Stimulated activated effector memory CD8-positive, alpha-beta T cell treated with anti-CD3 and anti-CD28 coated beads, Interleukin-12 subunit alpha, Interleukin-12 subunit beta, amount 100 ng/mL, for 72 hours (primary cell): Measurements from ENCODE around the gene CWC27.

Experiments used
- ATAC-seq: fragments of 150-1000 bp; cut with Tn5 transposase; 2 replicates; pipeline ENCODE4 v1.10.0; 2021
- DNase-seq, 2 donors: peaks; one replicate each; pipeline ENCODE4 v3.0.0; 2021 to 2022; ENCODE audit warnings: low spot score in 2 of 2
- H3K27ac Mint-ChIP-seq: one replicate; pipeline ENCODE4 v1.8.0; 2022; ENCODE audit warnings: mild to moderate bottlenecking, mixed read lengths
- H3K36me3 Mint-ChIP-seq: one replicate; pipeline ENCODE4 v1.8.0; 2022; ENCODE audit warnings: mild to moderate bottlenecking, mixed read lengths
- H3K4me1 Mint-ChIP-seq: one replicate; pipeline ENCODE4 v1.8.0; 2022; ENCODE audit warnings: mixed read lengths
- H3K4me3 Mint-ChIP-seq: one replicate; pipeline ENCODE4 v1.8.0; 2022; ENCODE audit warnings: mild to moderate bottlenecking, mixed read lengths
- H3K9me3 Mint-ChIP-seq: one replicate; pipeline ENCODE4 v1.8.0; 2022; ENCODE audit warnings: mixed read lengths

Gene CWC27

DNA sequence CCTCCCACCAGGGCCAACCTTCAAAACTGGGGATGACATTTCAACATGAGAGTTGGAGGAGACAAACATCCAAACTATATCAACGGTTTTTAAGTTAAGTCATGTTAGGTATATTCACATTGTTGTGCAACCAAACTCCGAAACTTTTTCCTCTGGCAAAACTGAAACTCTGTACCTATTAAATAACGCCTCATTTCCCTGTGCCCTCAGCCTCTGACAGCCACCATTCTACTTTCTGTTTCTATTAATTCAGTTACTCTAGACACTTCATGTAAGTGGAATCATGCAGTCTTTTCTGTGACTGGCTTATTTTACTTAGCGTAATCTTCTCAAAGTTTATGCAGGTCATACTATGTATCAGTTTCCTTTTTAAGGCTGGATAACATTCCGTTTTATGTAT, 85.0 kb downstream of the CWC27 start:
- H3K9me3 Mint-ChIP-seq, result no peaks in the 10 kb centered on the region
- H3K4me1 Mint-ChIP-seq, result no peaks in the 10 kb centered on the region
- DNase-seq, result no peak
- no peak for ATAC-seq
- no peak overlapping the region for H3K27ac Mint-ChIP-seq
- H3K36me3 Mint-ChIP-seq, result no peaks in the 10 kb centered on the region
- H3K4me3 Mint-ChIP-seq, result no peak overlapping the region

- Mint-ChIP-seq H3K4me3 (no peak overlapping the region), H3K9me3 (no peaks in the 10 kb centered on the region), H3K27ac (no peak overlapping the region), H3K4me1 (no peaks in the 10 kb centered on the region), H3K36me3 (no peaks in the 10 kb centered on the region)
- no peak for ATAC-seq
- DNase-seq, result no peak
Observed at GRCh38 chr5:64854855-64855254, 86.1 kb downstream of the CWC27 start.

- no peak for DNase-seq
- no peak for ATAC-seq
- no peaks in the 10 kb centered on the region for H3K36me3 Mint-ChIP-seq
- H3K27ac Mint-ChIP-seq, result no peak overlapping the region
- no peaks in the 10 kb centered on the region for H3K4me1 Mint-ChIP-seq
- no peak overlapping the region for H3K4me3 Mint-ChIP-seq
- H3K9me3 Mint-ChIP-seq, result no peaks in the 10 kb centered on the region
Observed at GRCh38 chr5:64859881-64860280, 91.2 kb downstream of the CWC27 start.

DNA sequence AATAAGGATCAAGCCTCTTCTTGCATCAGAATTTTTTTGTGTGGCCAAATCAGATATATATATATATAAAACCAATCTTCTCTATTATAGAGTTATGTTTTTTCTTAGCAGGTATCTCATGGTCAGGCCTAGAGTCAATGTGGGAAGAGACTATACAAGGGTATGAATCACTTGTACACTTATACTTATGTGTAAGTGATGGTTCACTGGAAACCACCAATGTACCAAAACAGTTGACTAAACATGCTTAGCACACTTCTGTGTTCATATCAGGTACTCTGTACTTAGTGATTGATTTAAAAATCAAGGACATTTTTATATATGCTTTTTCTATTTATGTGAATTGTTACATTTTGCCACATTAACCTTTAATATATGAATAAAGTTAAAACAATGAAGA, 92.6 kb downstream of the CWC27 start:
- Mint-ChIP-seq H3K27ac (no peak overlapping the region), H3K9me3 (no peaks in the 10 kb centered on the region), H3K4me3 (no peak overlapping the region), H3K36me3 (no peaks in the 10 kb centered on the region), H3K4me1 (no peaks in the 10 kb centered on the region)
- ATAC-seq, result peak; percentile 92
- no peak for DNase-seq

GRCh38 chr5:64864171-64864570, 95.4 kb downstream of the CWC27 start:
- DNase-seq (no peak), ATAC-seq (no peak)
- no peaks in the 10 kb centered on the region for H3K36me3 Mint-ChIP-seq
- H3K9me3 Mint-ChIP-seq, result no peaks in the 10 kb centered on the region
- H3K4me3 Mint-ChIP-seq, result no peak overlapping the region
- no peak overlapping the region for H3K27ac Mint-ChIP-seq
- no peaks in the 10 kb centered on the region for H3K4me1 Mint-ChIP-seq

GRCh38 chr5:64865662-64866061, 96.9 kb downstream of the CWC27 start:
- H3K4me3 Mint-ChIP-seq, result no peak overlapping the region
- no peak overlapping the region for H3K27ac Mint-ChIP-seq
- ATAC-seq, result no peak
- H3K9me3 Mint-ChIP-seq, result no peaks in the 10 kb centered on the region
- H3K36me3 Mint-ChIP-seq, result no peaks in the 10 kb centered on the region
- H3K4me1 Mint-ChIP-seq, result no peaks in the 10 kb centered on the region
- DNase-seq, result no peak

- Mint-ChIP-seq H3K9me3 (no peaks in the 10 kb centered on the region), H3K27ac (no peak overlapping the region), H3K4me1 (no peaks in the 10 kb centered on the region), H3K4me3 (no peak overlapping the region), H3K36me3 (no peaks in the 10 kb centered on the region)
- ATAC-seq, result peak; percentile 70
- no peak for DNase-seq
Observed at GRCh38 chr5:64869419-64869818, 100.7 kb downstream of the CWC27 start.

- Mint-ChIP-seq H3K4me1 (no peaks in the 10 kb centered on the region), H3K4me3 (no peak overlapping the region), H3K9me3 (no peaks in the 10 kb centered on the region), H3K36me3 (no peaks in the 10 kb centered on the region), H3K27ac (no peak overlapping the region)
- DNase-seq (no peak), ATAC-seq (no peak)
Observed at GRCh38 chr5:64872044-64872443, 103.3 kb downstream of the CWC27 start.

- Mint-ChIP-seq H3K9me3 (no peaks in the 10 kb centered on the region), H3K4me3 (no peak overlapping the region), H3K27ac (no peak overlapping the region), H3K36me3 (no peaks in the 10 kb centered on the region), H3K4me1 (no peaks in the 10 kb centered on the region)
- DNase-seq, result no peak
- no peak for ATAC-seq
Observed at GRCh38 chr5:64873441-64873840, 104.7 kb downstream of the CWC27 start.

- Mint-ChIP-seq H3K4me1 (no peaks in the 10 kb centered on the region), H3K36me3 (no peaks in the 10 kb centered on the region), H3K27ac (no peak overlapping the region), H3K4me3 (no peak overlapping the region), H3K9me3 (no peaks in the 10 kb centered on the region)
- no peak for DNase-seq
- ATAC-seq, result no peak
Observed at GRCh38 chr5:64874753-64875152, 106.0 kb downstream of the CWC27 start.

- Mint-ChIP-seq H3K4me1 (no peaks in the 10 kb centered on the region), H3K36me3 (no peaks in the 10 kb centered on the region)
- ATAC-seq, result no peak
Observed at GRCh38 chr5:64876203-64876602, 107.5 kb downstream of the CWC27 start.

GRCh38 chr5:64880821-64881220, 112.1 kb downstream of the CWC27 start:
- Mint-ChIP-seq H3K4me1 (no peaks in the 10 kb centered on the region), H3K36me3 (peaks cover 6% of the 10 kb centered on the region), H3K27ac (no peak overlapping the region), H3K4me3 (no peak overlapping the region), H3K9me3 (no peaks in the 10 kb centered on the region)
- no peak for ATAC-seq
- no peak for DNase-seq

More at GRCh38 chr5:64876203-64876602, 107.5 kb downstream of the CWC27 start:
- H3K27ac Mint-ChIP-seq, result no peak overlapping the region
- H3K9me3 Mint-ChIP-seq, result no peaks in the 10 kb centered on the region
- H3K4me3 Mint-ChIP-seq, result no peak overlapping the region
- no peak for DNase-seq

GRCh38 chr5:64883912-64884311, 115.2 kb downstream of the CWC27 start:
- H3K4me3 Mint-ChIP-seq, result no peak overlapping the region
- DNase-seq (no peak), ATAC-seq (no peak)
- no peaks in the 10 kb centered on the region for H3K9me3 Mint-ChIP-seq
- no peak overlapping the region for H3K27ac Mint-ChIP-seq
- peaks cover 6% of the 10 kb centered on the region for H3K36me3 Mint-ChIP-seq
- H3K4me1 Mint-ChIP-seq, result no peaks in the 10 kb centered on the region

DNA sequence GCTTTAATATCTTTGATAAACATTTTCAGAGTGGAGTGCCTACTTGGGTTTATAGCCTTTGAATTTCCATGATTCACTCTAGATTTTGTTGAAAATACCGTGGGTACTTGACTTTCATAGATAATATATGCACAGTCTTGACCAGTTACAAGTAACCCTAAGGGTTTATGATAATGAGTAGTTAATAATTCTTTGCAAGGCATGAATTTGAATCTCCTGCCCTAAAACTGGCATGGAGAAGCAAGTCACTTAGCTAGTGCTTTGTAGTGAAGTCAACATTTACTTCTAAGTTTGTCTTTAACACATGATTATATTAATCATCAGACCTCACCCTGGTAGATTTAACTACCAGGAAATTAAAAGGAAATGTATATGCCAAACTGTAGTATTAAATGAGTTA, 115.8 kb downstream of the CWC27 start:
- Mint-ChIP-seq H3K9me3 (no peaks in the 10 kb centered on the region), H3K4me1 (no peaks in the 10 kb centered on the region), H3K36me3 (peaks cover 6% of the 10 kb centered on the region), H3K27ac (no peak overlapping the region), H3K4me3 (no peak overlapping the region)
- ATAC-seq (no peak), DNase-seq (no peak)

DNA sequence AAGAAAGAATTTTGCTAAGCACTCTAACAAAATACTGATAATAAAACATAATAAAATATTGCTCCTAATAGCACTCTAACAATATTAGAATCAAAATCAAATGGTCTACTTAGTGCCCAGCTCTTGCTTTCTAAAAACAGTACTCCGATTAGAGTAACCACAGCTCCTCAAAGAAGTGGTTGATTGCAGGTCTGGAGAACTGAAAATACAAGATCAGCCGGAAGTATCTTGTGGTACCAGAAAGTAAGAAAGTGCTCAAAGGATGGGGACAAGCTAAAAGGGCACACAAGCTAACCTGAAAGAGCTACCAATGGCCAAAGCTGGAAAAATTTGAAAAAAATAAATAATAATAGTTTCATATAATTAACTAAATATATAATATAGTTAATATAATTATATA, 119.2 kb downstream of the CWC27 start:
- ATAC-seq (no peak), DNase-seq (no peak)
- Mint-ChIP-seq H3K36me3 (peaks cover 6% of the 10 kb centered on the region), H3K4me3 (no peak overlapping the region), H3K4me1 (no peaks in the 10 kb centered on the region), H3K27ac (no peak overlapping the region), H3K9me3 (no peaks in the 10 kb centered on the region)

GRCh38 chr5:64895748-64896147, 127.0 kb downstream of the CWC27 start:
- peaks cover 10% of the 10 kb centered on the region for H3K9me3 Mint-ChIP-seq
- H3K4me1 Mint-ChIP-seq, result no peaks in the 10 kb centered on the region
- H3K4me3 Mint-ChIP-seq, result no peak overlapping the region
- DNase-seq (no peak), ATAC-seq (no peak)
- H3K27ac Mint-ChIP-seq, result no peak overlapping the region
- H3K36me3 Mint-ChIP-seq, result no peaks in the 10 kb centered on the region

GRCh38 chr5:64899838-64900237, 131.1 kb downstream of the CWC27 start:
- H3K36me3 Mint-ChIP-seq, result no peaks in the 10 kb centered on the region
- H3K9me3 Mint-ChIP-seq, result peaks cover 10% of the 10 kb centered on the region
- H3K27ac Mint-ChIP-seq, result no peak overlapping the region
- no peaks in the 10 kb centered on the region for H3K4me1 Mint-ChIP-seq
- no peak overlapping the region for H3K4me3 Mint-ChIP-seq
- no peak for ATAC-seq
- no peak for DNase-seq
